Neural cell (in vitro differentiated cells): ENCODE measurements around the gene TIGD1. TPM values are rescaled to one million over a fixed set of nuclear protein-coding genes. Genes with fewer than 3 reads are reported as not detected.
"Not testable (repeated sequence)": the region's sequence is repeated elsewhere in the genome, so short reads cannot be mapped to it uniquely, and the experiment has no call there.

ENCODE experiments used
- H2AFZ ChIP-seq: fragments of 200-600, 300-800 bp; sonication (generic), shearing (Covaris generic); 2 replicates; pipeline ENCODE4 v1.6.0; 2014; ENCODE audit warnings: low read depth, mild to moderate bottlenecking, antibody characterized with exemption, low read length, moderate library complexity
- H3F3A ChIP-seq: fragments of 200-600 bp; shearing (Covaris generic); 2 replicates; pipeline ENCODE4 v1.6.1; 2016; ENCODE audit warnings: mild to moderate bottlenecking, moderate library complexity, mixed read lengths, antibody characterized with exemption, low read length; ENCODE audit not compliant: insufficient read depth, poor library complexity, severe bottlenecking
- H3K27ac ChIP-seq: fragments of 200-600, 300-800 bp; sonication (generic), shearing (Covaris generic); 2 replicates; pipeline ENCODE4 v1.5.1; 2014; ENCODE audit warnings: mild to moderate bottlenecking, low read length, moderate library complexity
- H3K27me3 ChIP-seq: fragments of 300-800, 200-600 bp; sonication (generic), shearing (Covaris generic); 2 replicates; pipeline ENCODE4 v1.6.0; 2014; ENCODE audit warnings: mild to moderate bottlenecking, low read depth, low read length, moderate library complexity; ENCODE audit not compliant: insufficient read depth
- H3K36me3 ChIP-seq: fragments of 300-800, 200-600 bp; sonication (generic), shearing (Covaris generic); 2 replicates; pipeline ENCODE4 v1.5.1; 2014; ENCODE audit warnings: mild to moderate bottlenecking, antibody characterized with exemption, low read length, moderate library complexity; ENCODE audit not compliant: insufficient read depth
- H3K4me2 ChIP-seq: fragments of 300-800, 200-600 bp; sonication (generic), shearing (Covaris generic); 2 replicates; pipeline ENCODE4 v1.6.0; 2014; ENCODE audit warnings: mild to moderate bottlenecking, low read length
- H3K4me3 ChIP-seq: fragments of 300-800, 200-600 bp; sonication (generic), shearing (Covaris generic); 2 replicates; pipeline ENCODE4 v1.5.1; 2014; ENCODE audit warnings: mild to moderate bottlenecking, low read length, moderate library complexity
- H3K79me2 ChIP-seq: fragments of 200-600 bp; shearing (Covaris generic); replicated peaks from 2 replicates; pipeline ENCODE4 v1.6.0; 2014; ENCODE audit warnings: mild to moderate bottlenecking, low read length, moderate library complexity; ENCODE audit not compliant: insufficient read depth
- H3K9ac ChIP-seq: fragments of 300-800, 200-600 bp; sonication (generic), shearing (Covaris generic); 2 replicates; pipeline ENCODE4 v1.6.1; 2016; ENCODE audit warnings: mild to moderate bottlenecking, low read length, mixed read lengths
- H3K9me2 ChIP-seq: fragments of 200-600 bp; shearing (Covaris generic); 2 replicates; pipeline ENCODE4 v1.6.1; 2016; ENCODE audit warnings: mild to moderate bottlenecking, low read length, mixed read lengths; ENCODE audit not compliant: insufficient read depth
- H3K9me3 ChIP-seq: fragments of 200-600, 300-800 bp; sonication (generic), shearing (Covaris generic); 2 replicates; pipeline ENCODE4 v1.6.1; 2016; ENCODE audit warnings: mild to moderate bottlenecking, mixed run types, low read length, moderate library complexity, mixed read lengths
- H4K20me1 ChIP-seq: fragments of 200-600 bp; shearing (Covaris generic); 2 replicates; pipeline ENCODE4 v1.6.1; 2016; ENCODE audit warnings: mild to moderate bottlenecking, mixed run types; ENCODE audit not compliant: insufficient read depth
- CTCF ChIP-seq: fragments of 450-650 bp; IDR thresholded peaks from 2 replicates; pipeline ENCODE4 v1.5.1; 2014; ENCODE audit warnings: antibody characterized with exemption, mild to moderate bottlenecking, moderate library complexity; ENCODE audit not compliant: poor library complexity, severe bottlenecking
- EP300 ChIP-seq: fragments of 450-650 bp; conservative IDR thresholded peaks from 2 replicates; pipeline ENCODE4 v1.6.1; 2014; ENCODE audit warnings: antibody characterized with exemption, mild to moderate bottlenecking, moderate library complexity; ENCODE audit not compliant: poor library complexity, severe bottlenecking
- EZH2 ChIP-seq: fragments of 200-600, 300-800 bp; shearing (Covaris generic), sonication (generic); IDR thresholded peaks from 2 replicates; pipeline ENCODE4 v1.6.1; 2014; ENCODE audit warnings: antibody characterized with exemption, low read length, borderline replicate concordance, mild to moderate bottlenecking; ENCODE audit not compliant: insufficient read depth, poor library complexity, severe bottlenecking
- MXI1 ChIP-seq: fragments of 450-650 bp; conservative IDR thresholded peaks from 2 replicates; pipeline ENCODE4 v1.6.1; 2014; ENCODE audit warnings: antibody characterized with exemption, mild to moderate bottlenecking; ENCODE audit not compliant: poor library complexity, severe bottlenecking
- POLR2AphosphoS5 ChIP-seq: IDR thresholded peaks from 2 replicates; pipeline ENCODE4 v1.6.1; 2012
- RAD21 ChIP-seq: fragments of 450-650 bp; conservative IDR thresholded peaks from 2 replicates; pipeline ENCODE4 v1.6.1; 2014; ENCODE audit warnings: antibody characterized with exemption, mild to moderate bottlenecking, moderate library complexity
- REST ChIP-seq: IDR thresholded peaks from 2 replicates; pipeline ENCODE4 v1.6.1; 2012; ENCODE audit warnings: borderline replicate concordance
- SMC3 ChIP-seq: fragments of 450-650 bp; conservative IDR thresholded peaks from 2 replicates; pipeline ENCODE4 v1.6.1; 2014; ENCODE audit warnings: antibody characterized with exemption, mild to moderate bottlenecking, moderate library complexity; ENCODE audit not compliant: poor library complexity
- TAF1 ChIP-seq: IDR thresholded peaks from 2 replicates; pipeline ENCODE4 v1.6.1; 2012; ENCODE audit warnings: low read depth
- polyA plus RNA-seq: library from polyadenylated mRNA; depleted of rRNA; stranded (reverse); fragments of >200 nt; gene quantifications from 2 replicates; pipeline ENCODE4 v1.2.3, GENCODE V29; 2014

Gene TIGD1
- polyA plus RNA-seq, 1 donor from 2014 or later: 29.3 TPM

GRCh38 chr2:232573042-232573441 is 22.7 kb upstream of the TIGD1 start:
- Histone ChIP-seq H3K9ac (no peak overlapping the region), H3K9me2 (no peaks in the 10 kb centered on the region), H2AFZ (no peak overlapping the region), H3K27ac (no peak overlapping the region), H3F3A (no peaks in the 10 kb centered on the region), H3K4me2 (no peak overlapping the region), H3K4me3 (no peak overlapping the region), H3K27me3 (no peaks in the 10 kb centered on the region), H3K79me2 (no peaks in the 10 kb centered on the region), H3K9me3 (no peaks in the 10 kb centered on the region), H4K20me1 (no peaks in the 10 kb centered on the region), H3K36me3 (peaks cover 9% of the 10 kb centered on the region)
- TF ChIP-seq EZH2 (no peak), POLR2AphosphoS5 (no peak), MXI1 (no peak), RAD21 (no peak), SMC3 (no peak)

- no peak overlapping the region for H2AFZ ChIP-seq
- no peak overlapping the region for H3K27ac ChIP-seq
- H3K4me2 ChIP-seq: no peak overlapping the region
- H3K4me3 ChIP-seq: no peak overlapping the region
- peaks cover 9% of the 10 kb centered on the region for H3K36me3 ChIP-seq
- H3K9me2 ChIP-seq: no peaks in the 10 kb centered on the region
- TF ChIP-seq CTCF (no peak), TAF1 (no peak), EZH2 (no peak), REST (no peak), RAD21 (no peak), EP300 (no peak), MXI1 (no peak), SMC3 (no peak), POLR2AphosphoS5 (no peak)
- H3K9me3 ChIP-seq: no peaks in the 10 kb centered on the region
- no peaks in the 10 kb centered on the region for H4K20me1 ChIP-seq
- H3K27me3 ChIP-seq: no peaks in the 10 kb centered on the region
- no peaks in the 10 kb centered on the region for H3F3A ChIP-seq
- H3K79me2 ChIP-seq: no peaks in the 10 kb centered on the region
- no peak overlapping the region for H3K9ac ChIP-seq
Measured at GRCh38 chr2:232571026-232571474, 20.7 kb upstream of the TIGD1 start.

GRCh38 chr2:232570481-232570880 is 20.1 kb upstream of the TIGD1 start:
- not testable (repeated sequence) for H3K9ac ChIP-seq, H2AFZ ChIP-seq, H3K79me2 ChIP-seq, H3F3A ChIP-seq, H3K9me2 ChIP-seq, H4K20me1 ChIP-seq, H3K36me3 ChIP-seq, H3K4me2 ChIP-seq, H3K4me3 ChIP-seq, H3K27ac ChIP-seq, H3K9me3 ChIP-seq, H3K27me3 ChIP-seq
